Astrocyte (in vitro differentiated cells and primary cell): ENCODE results near the gene SH3BP1.

ENCODE experiments used
- CTCF ChIP-seq: IDR thresholded peaks from 2 replicates; pipeline ENCODE4 v1.5.1; 2011; ENCODE audit warnings: low read depth, mild to moderate bottlenecking, inconsistent platforms, low read length, moderate library complexity; ENCODE audit not compliant: insufficient read depth
- EZH2 ChIP-seq: IDR thresholded peaks from 2 replicates; pipeline ENCODE4 v1.6.1; 2012; ENCODE audit warnings: mild to moderate bottlenecking, low read length, inconsistent platforms; ENCODE audit not compliant: insufficient read depth

- TF ChIP-seq CTCF (no peak), EZH2 (no peak)
These were observed 1.4 kb downstream of the SH3BP1 start for GRCh38 chr22:37640591-37641560.
